ENCODE data around the gene VPS13D. TPM values are rescaled to one million over a fixed set of nuclear protein-coding genes. Genes with fewer than 3 reads are reported as not detected.

VPS13D gene
- polyA plus RNA-seq, 1 experiment: 22.3 TPM

- ChIA-PET CTCF (interaction anchor here (0.8 kb wide), 1 partner anchor 11 kb away, joined by 3 read pairs; no protein-coding TSS in a partner anchor), POLR2A (no interaction called here)
- H3K4me3 ChIP-seq (ENCODE audit: low read depth, low read length): no peak overlapping the region
- DNase-seq (ENCODE audit: low read depth): no peak
- TF ChIP-seq CTCF (IDR thresholded peaks at IDR 0.05; ENCODE audit: insufficient read depth, low read depth, low read length): no peak
- no peaks in the 10 kb centered on the region for H3K27me3 ChIP-seq (ENCODE audit: control insufficient read depth, insufficient read depth, low read length)
- no peaks in the 10 kb centered on the region for H3K36me3 ChIP-seq (ENCODE audit: control insufficient read depth, insufficient read depth, low read length)
Observed at GRCh38 chr1:12487520-12487919, 257.7 kb downstream of the VPS13D start.

DNA sequence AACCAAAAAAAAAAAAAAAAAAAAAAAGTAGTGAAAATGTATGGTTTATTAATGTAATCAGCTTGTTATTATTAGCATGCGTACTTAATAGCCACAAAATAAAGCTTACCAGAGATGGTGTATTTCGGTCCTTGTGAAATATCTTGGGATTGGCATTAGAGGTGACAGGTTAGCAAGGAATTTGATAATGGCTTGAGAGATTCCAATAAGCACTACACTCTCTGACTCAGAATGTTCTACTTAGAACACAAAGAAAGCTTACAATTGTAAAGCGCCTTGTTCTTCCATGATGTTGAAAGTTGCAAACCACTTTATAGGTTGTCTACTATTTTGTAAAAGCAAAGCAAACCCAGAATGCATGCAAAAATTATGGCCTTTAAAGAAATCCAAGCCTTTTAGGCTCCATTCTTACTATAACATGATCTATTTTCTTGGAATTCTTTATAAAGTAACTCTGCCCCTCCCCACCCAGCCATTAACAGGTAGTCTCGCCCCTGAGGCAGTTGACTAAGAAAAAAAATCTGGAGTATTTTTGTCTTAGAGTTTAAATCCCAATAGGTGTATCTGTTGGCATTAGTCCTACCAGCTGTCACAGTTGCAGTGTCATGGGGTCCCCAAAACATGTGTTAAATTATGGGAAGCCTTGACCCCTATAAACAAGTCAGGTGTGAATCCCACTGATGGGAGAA lies 259.0 kb downstream of the VPS13D start:
- TF ChIP-seq CTCF (IDR thresholded peaks at IDR 0.05; ENCODE audit: insufficient read depth, low read depth, low read length): no peak
- H3K4me3 ChIP-seq (ENCODE audit: low read depth, low read length): no peak overlapping the region
- ChIA-PET CTCF (no interaction called here), POLR2A (no interaction called here)
- no peaks in the 10 kb centered on the region for H3K27me3 ChIP-seq (ENCODE audit: control insufficient read depth, insufficient read depth, low read length)
- DNase-seq (ENCODE audit: low read depth): no peak
- H3K36me3 ChIP-seq (ENCODE audit: control insufficient read depth, insufficient read depth, low read length): no peaks in the 10 kb centered on the region

DNA sequence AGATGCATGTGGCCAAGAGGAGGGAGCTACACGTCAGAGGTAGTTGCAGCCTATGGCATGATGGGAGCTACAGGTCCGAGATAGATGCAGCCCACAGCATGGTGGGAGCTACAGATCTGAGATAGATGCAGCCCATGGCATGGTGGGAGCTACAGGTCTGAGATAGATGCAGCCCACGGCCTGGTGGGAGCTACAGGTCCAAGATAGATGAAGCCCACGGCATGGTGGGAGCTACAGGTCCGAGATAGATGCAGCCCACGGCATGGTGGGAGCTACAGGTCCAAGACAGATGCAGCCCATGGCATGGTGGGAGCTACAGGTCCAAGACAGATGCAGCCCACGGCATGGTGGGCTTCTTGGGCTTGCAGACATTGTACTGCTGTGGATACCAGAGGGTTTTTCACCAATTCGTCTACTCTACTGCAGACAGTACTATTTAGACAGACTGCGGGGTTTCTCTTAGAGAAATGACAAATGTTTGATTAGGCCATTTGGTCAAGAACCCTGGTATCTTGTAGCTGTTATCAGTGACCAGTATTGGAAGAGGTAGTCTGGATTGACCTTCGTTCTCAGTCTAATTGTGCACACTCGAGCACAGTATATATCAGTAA lies 260.8 kb downstream of the VPS13D start:
- Histone ChIP-seq H3K4me3 (ENCODE audit: low read depth, low read length) (no peak overlapping the region), H3K27me3 (ENCODE audit: control insufficient read depth, insufficient read depth, low read length) (no peaks in the 10 kb centered on the region), H3K36me3 (ENCODE audit: control insufficient read depth, insufficient read depth, low read length) (no peaks in the 10 kb centered on the region; the same call in 1 of the 2 replicates)
- TF ChIP-seq CTCF (IDR thresholded peaks at IDR 0.05; ENCODE audit: insufficient read depth, low read depth, low read length): no peak
- ChIA-PET CTCF (interaction anchor here (0.8 to 1.4 kb wide), 3 partner anchors 11 to 167 kb away, joined by 3 to 4 read pairs (median 4); no protein-coding TSS in a partner anchor), POLR2A (no interaction called here)
- DNase-seq (ENCODE audit: low read depth): no peak

GRCh38 chr1:12491656-12492055 lies 261.8 kb downstream of the VPS13D start:
- H3K4me3 ChIP-seq (ENCODE audit: low read depth, low read length): no peak overlapping the region
- TF ChIP-seq CTCF (IDR thresholded peaks at IDR 0.05; ENCODE audit: insufficient read depth, low read depth, low read length): no peak
- ChIA-PET CTCF (interaction anchor here (1.0 kb wide), 1 partner anchor 14 kb away, joined by 4 read pairs; no protein-coding TSS in a partner anchor), POLR2A (no interaction called here)
- DNase-seq (ENCODE audit: low read depth): no peak
- no peaks in the 10 kb centered on the region for H3K27me3 ChIP-seq (ENCODE audit: control insufficient read depth, insufficient read depth, low read length)
- H3K36me3 ChIP-seq (ENCODE audit: control insufficient read depth, insufficient read depth, low read length): peaks cover 1% of the 10 kb centered on the region; the same call in 1 of the 2 replicates

GRCh38 chr1:12495725-12496124 lies 265.9 kb downstream of the VPS13D start:
- no peaks in the 10 kb centered on the region for H3K27me3 ChIP-seq (ENCODE audit: control insufficient read depth, insufficient read depth, low read length)
- ChIA-PET POLR2A (no interaction called here), CTCF (no interaction called here)
- TF ChIP-seq CTCF (IDR thresholded peaks at IDR 0.05; ENCODE audit: insufficient read depth, low read depth, low read length): no peak
- peaks cover 1% of the 10 kb centered on the region; the same call in 1 of the 2 replicates for H3K36me3 ChIP-seq (ENCODE audit: control insufficient read depth, insufficient read depth, low read length)
- DNase-seq (ENCODE audit: low read depth): no peak
- no peak overlapping the region for H3K4me3 ChIP-seq (ENCODE audit: low read depth, low read length)
